GM21526 (cell line): ENCODE data around the gene TMEM63B.

Source experiments
- ATAC-seq: cut with Tn5 transposase; IDR thresholded peaks from one replicate; pipeline ENCODE4 v1.9.1; 2021; ENCODE audit warnings: moderate library complexity; ENCODE audit not compliant: unreplicated experiment, low FRiP score

Gene TMEM63B

GRCh38 chr6:44115866-44116265 lies 11.5 kb upstream of the TMEM63B start:
- ATAC-seq: no peak

GRCh38 chr6:44116641-44117382 lies 10.5 kb upstream of the TMEM63B start:
- no peak for ATAC-seq

GRCh38 chr6:44117397-44118128 lies 9.8 kb upstream of the TMEM63B start:
- ATAC-seq: no peak

GRCh38 chr6:44119704-44120262 lies 7.6 kb upstream of the TMEM63B start:
- ATAC-seq: no peak

GRCh38 chr6:44120692-44121443 lies 6.5 kb upstream of the TMEM63B start:
- no peak for ATAC-seq

- ATAC-seq: no peak
Measured at GRCh38 chr6:44122801-44123200, 4.6 kb upstream of the TMEM63B start.

GRCh38 chr6:44123544-44123943 lies 3.8 kb upstream of the TMEM63B start:
- no peak for ATAC-seq

- no peak for ATAC-seq
Measured at GRCh38 chr6:44126320-44127149, 819 bp upstream of the TMEM63B start.

- no peak for ATAC-seq
Measured at GRCh38 chr6:44128020-44128917, 915 bp downstream of the TMEM63B start.

- ATAC-seq: no peak
Measured at GRCh38 chr6:44129841-44130322, 2.5 kb downstream of the TMEM63B start.

- ATAC-seq: no peak
Measured at GRCh38 chr6:44131892-44132291, 4.5 kb downstream of the TMEM63B start.

- ATAC-seq: no peak
Measured at GRCh38 chr6:44132476-44132875, 5.1 kb downstream of the TMEM63B start.

GRCh38 chr6:44133003-44133931 lies 5.9 kb downstream of the TMEM63B start:
- no peak for ATAC-seq

- no peak for ATAC-seq
Measured at GRCh38 chr6:44133981-44134711, 6.8 kb downstream of the TMEM63B start.

GRCh38 chr6:44135173-44135758 lies 7.9 kb downstream of the TMEM63B start:
- ATAC-seq: no peak

GRCh38 chr6:44135875-44136274 lies 8.5 kb downstream of the TMEM63B start:
- no peak for ATAC-seq
